HG03469 (cell line): ENCODE results near the gene POLE.
"Not testable (repeated sequence)": the region's sequence is repeated elsewhere in the genome, so short reads cannot be mapped to it uniquely, and the experiment has no call there.

ENCODE experiments used
- ATAC-seq: cut with Tn5 transposase; IDR thresholded peaks from one replicate; pipeline ENCODE4 v1.9.1; 2021; ENCODE audit warnings: mild to moderate bottlenecking, moderate library complexity, moderate number of reproducible peaks; ENCODE audit not compliant: unreplicated experiment

The POLE gene

DNA sequence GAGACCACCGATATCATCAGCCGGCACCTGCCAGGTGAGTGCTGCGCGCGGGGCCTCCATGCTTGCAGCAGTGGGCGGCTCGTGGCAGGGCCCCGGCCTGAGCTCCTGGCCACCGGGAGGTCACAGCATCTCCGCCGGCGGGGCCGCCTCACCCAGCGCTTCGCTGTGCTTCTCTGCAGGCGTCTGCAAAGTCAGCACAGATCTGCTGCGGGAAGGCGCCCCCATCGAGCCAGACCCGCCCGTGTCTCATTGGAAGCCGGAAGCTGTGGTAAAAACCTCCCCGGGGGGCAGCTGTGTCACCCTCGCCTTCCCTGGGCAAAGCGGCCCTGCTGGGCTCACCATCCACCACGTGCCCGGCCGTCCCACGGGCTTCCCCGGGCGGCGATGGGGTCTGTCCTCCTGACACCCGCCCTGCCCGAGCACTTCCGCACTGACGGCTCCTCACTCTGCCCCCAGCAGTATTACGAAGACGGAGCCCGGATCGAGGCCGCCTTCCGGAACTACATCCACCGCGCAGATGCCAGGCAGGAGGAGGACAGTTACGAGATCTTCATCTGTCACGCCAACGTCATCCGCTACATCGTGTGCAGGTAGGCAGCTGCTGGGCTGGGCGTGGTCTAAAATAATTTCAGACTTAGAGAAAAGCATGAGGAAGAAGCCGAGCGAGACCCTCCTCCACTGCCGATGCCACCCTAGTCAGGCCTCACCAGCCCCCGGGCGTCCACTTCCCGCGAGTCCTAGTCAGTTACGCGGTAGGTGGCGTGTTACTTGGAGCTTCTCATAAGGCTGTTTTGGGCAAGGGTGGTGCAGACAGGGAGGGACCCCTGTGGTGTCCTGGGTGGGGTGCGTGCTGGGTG lies 30.6 kb upstream of the POLE start:
- no peak for ATAC-seq

DNA sequence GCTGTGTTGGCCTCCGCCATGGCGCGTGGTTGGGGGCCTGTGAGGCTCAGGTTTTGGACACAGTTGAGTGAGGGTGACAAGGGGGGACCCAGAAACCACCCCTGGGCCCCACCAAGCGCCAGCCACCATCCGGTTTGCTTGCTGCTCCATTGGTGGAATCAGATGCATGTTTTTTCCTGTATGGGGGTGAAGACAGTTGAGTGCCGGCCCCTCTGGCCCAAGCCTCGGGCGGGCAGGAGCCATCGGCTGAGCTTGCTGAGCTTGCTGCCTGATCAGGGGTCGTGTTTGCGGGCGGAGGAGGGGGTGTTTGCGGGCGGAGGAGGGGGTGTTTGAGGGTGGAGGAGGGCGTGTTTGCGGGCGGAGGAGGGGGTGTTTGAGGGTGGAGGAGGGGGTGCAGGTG lies 29.9 kb upstream of the POLE start:
- no peak for ATAC-seq

DNA sequence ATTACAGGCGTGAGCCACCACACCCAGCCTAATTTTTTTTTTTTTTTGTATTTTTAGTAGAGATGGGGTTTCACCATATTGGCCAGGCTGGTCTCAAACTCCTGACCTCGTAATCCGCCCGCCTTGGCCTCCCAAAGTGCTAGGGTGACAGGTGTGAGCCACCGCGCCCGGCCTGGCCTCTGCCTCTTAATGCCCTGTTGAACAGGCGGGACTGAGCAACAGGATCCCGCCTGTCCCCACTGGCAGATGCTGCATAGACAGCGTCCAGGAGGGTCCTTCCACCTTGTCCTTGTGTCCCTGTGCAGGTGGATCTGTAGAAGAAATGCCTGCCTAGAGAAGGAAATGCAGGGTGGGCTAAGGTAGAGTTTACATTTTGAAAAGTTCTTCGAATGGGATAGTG lies 29.2 kb upstream of the POLE start:
- ATAC-seq = no peak

DNA sequence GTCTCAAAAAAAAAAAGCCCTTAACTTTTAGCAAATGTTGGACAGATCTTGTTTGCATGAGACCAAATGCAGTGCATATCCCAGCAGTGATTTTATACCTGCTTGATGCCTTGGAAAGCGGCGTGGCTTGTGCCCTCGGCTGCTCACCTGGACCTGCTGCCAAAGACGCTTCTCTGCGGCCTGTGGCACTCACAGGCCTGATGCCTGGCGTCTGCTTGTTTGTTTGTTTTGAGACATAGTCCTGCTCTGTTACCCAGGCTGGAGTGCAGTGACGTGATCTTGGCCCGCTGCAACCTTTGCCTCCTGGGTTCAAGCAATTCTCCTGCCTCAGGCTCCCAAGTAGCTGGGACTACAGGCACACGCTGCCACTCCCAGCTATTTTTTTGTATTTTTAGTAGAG lies 28.7 kb upstream of the POLE start:
- no peak for ATAC-seq

DNA sequence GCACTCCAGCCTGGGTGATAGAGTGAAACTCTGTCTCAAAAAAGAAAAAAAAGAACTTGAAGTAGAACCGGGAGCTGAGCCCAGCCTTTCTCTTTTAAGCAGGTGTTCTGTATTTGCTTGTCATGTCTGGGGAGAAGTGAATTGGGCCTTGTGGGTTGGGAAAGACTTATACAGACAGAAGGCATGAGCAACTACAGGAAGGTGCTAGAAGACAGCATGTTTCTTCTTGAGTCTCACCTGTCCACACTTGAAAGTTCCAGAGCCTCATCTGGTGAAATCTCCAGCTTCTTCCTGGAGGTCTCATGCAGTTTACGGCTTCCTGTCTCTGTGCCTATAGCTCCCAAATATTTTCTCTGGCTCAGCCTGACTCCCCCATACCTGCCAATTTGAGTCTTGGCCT lies 26.0 kb upstream of the POLE start:
- no peak for ATAC-seq

DNA sequence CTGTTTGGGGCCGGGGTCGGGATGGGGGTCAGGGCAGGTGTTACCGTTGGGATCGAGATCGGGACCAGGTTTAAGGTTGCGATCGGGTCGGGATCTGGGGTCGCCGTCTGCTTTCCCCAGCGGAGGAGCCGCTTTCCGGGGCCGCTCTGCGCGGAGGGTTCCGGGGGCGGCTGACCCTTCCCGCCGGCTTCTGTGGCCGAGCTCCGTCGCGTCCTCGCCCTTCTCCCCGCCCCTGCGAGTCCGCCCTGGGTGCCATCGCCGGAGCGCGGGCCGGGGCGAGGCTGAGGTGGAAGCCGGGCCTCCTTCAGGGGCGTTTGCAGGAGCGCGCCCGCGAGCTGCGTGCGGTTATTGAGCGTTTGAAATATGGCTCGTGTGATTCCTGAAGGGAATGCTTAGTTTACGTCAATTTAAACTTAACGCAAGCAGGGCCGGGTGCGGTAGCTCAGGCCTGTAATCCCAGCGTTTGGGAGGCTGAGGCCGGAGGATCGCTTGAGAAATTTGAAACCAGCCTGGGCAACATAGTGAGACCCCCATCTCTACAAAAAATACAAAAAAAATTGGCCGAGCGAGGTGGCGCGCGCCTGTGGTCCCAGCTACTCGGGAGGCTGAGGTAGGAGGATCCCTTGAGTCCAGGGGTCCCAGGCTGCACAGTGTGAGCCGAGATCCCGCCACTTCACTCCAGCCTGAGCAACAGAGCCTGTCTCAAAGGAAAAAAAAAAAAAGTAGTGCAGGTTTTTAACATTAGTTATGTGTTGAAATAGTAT lies 24.1 kb upstream of the POLE start:
- ATAC-seq = no peak

DNA sequence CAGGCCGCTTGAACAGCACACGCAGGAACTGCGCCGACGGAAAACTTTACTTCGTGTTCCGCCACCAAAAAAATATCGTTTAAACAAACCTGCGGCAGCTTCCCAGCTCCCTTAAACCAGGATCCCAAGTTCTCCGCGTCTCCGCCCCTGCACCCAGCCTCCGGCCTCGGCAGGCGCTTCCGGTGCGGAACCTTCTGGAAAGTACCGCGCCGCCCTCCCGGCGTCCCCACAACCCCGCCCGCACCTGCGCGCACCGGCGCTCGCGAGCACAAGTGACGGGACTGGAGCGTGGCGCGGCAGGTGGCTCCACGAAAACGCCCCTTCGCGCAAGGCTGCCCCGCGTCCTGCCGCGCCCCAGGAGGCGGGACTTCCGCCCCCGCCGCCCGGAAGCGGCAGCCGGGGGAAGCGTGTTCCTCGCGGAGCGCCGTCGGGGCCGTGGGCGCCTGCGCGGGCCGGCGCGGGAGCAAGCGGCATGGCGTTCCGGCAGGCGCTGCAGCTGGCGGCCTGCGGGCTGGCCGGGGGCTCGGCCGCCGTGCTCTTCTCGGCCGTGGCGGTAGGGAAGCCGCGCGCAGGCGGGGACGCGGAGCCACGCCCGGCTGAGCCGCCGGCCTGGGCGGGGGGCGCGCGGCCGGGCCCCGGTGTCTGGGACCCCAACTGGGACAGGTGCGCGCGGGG lies 23.4 kb upstream of the POLE start, which contains the start of gene PGAM5:
TSS of gene PGAM5 (plus strand) at position 438 of the 675 bp plus-strand sequence. CDS start at position 473, 35 bp downstream.
- ATAC-seq = peak; percentile 73

DNA sequence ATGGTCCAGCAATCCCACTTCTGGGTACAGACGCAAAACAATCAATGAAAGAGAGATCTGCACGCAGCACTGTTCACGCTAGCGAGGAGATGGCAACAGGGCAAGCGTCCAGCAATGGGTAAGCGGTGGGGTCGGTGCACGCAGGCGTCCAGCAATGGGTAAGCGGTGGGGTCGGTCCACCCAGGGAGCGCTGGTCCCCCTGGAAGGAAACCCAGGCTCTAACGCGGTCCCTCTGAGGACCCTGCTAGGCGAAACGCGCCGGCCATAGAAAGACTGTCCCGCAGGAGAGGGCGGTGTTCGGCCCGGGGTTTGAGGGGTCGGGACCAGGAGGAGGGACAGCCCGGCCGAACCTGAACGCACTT lies 22.9 kb upstream of the POLE start:
- peak; percentile 18 for ATAC-seq

DNA sequence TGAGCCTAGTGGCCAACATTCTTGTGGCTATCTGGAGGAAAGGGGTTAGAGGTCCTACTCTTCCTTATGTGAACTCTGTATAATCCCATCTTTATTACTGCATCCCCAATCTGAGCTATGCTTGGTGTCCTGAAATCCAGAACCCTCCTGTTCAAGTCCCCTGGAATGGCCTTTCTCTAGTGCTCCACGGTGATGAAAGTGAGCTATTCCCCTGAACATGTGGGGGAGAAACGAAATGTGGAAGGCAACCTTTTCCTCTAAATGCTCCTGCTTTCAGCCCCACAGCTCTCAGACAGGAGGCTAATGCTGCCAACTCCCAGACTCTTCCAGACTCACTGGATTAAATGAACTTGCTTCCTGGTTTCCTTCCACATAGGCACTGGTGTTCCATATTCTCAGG lies 21.0 kb upstream of the POLE start:
- no peak for ATAC-seq

DNA sequence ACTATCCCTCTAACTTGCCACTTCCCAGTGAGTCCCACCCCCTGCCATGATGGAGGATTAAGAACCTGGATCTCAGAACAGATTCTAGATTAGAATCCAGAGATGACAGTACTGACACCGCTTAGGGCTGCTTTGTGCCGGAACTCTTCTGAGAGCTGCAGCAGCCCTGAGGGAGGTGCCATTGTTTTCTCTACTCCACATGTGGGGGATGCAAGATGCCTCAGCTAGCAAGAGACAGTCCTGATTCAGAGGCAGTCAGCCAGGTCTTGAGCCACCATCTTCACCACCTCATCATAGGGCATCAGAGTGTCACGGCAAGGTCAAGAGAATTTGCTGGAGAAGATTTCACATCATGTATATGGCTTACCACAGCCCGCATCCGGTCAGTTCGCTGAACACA lies 20.1 kb upstream of the POLE start:
- no peak for ATAC-seq

DNA sequence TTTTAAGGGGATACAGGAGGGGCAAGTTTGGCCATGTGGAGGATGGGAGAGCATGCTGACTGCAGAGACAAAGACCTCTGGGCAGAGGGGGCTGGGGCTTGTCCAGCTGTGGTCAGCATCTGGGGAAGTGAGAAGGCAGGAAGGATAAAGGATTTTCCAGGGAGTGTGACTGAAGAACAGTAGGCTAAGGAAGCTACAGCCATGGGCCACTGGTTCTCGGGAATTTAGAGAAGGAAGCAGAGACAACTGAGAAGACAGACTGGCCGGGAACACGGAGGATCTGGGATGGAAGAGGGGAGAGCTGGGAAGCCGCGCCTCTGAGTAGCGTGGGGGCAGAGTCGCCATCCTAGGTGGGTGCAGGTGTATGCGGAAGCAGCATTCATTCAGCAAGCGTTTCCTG lies 16.5 kb upstream of the POLE start:
- no peak for ATAC-seq

DNA sequence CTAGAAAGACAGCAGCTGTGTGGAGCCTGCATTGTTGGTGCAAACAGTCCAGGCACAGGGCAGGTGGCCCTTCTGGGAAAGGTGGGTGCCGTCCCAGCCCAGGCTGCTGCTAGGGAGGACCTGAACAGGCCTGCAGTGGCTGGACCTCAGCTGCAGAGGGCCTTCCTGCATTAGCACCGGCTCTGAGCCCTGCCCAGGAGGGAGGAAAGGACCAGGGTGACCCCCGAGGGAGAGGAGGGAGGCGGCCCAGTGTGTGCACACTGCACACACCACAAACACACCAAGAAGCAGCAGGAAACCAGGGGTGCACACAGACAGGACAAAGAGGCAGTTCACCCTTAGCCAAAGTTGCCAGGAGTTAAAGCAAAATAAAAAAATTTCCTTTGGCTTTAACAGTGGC lies 15.5 kb upstream of the POLE start:
- ATAC-seq = no peak

DNA sequence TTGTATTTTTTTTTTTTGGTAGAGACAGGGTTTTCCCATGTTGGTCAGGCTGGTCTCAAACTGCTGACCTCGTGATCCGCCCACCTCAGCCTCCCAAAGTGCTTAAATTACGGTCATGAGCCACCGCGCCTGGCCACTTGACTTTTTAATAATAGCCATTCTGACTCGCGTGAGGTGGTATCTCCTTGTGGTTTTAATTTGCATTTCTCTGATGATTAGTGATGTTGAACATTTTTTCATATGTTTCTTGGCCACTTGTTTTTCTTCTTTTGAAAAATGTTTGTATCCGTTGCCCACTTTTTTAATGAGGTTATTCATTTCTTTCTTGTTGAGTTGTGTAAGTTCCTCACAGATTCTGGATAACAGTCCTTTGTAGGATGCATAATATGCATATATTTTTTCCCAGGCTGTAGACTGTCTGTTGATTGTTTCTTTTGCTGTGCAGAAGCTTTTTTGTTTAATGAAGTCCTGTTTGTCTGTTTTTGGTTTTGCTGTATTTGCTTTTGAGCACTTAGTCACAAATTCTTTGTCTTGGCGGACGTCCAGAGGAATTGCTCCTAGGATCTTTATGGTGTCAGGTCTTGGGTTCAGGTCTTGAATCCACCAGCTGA lies 13.2 kb upstream of the POLE start:
- ATAC-seq = no peak

DNA sequence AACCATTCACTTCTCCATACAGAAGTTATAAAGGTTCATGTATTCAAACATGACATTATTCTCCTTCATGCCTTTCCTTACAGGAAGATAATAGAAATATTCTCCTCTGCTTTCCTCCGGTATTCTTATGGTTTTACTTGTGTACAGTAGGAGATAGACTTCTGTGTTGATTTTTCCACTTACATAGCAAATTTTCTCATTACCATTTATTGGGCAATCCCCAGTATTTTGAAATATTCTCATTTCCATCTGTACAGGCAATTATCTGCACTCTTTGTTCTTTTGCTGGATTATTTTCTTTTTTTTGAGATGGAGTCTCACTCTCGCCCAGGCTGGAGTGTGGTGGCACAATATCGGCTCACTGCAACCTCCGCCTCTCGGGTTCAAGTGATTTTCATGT lies 11.2 kb upstream of the POLE start:
- no peak for ATAC-seq

DNA sequence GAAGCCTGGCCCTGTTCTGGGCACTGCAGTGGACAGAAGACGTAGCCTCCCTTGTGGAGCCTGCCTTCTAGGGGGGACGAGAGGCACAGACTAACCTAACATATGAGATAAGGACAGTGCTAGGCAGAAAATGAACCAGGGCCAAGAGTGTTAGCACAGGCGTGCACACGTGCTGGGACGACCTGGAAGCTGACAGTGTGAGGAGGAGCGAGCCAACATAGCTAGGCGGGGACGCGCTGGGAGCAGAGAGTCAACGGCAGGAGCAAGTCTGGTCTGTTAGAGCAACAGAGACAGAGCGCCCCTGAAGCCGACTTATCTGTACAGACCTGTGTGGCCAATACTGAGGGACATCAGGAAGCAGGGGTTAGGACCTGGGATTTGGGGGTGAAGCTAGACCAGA lies 8.3 kb upstream of the POLE start:
- no peak for ATAC-seq

DNA sequence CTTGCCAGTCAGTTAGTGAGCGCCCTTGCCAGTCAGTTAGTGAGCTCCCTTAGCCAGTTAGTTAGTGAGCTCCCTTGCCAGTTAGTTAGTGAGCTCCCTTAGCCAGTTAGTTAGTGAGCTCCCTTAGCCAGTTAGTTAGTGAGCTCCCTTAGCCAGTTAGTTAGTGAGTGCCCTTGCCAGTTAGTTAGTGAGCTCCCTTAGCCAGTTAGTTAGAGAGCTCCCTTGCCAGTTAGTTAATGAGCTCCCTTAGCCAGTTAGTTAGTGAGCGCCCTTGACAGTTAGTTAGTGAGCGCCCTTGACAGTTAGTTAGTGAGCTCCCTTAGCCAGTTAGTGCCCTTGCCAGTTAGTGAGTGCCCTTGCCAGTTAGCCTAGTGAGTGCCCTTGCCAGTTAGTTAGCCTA lies 7.7 kb upstream of the POLE start:
- not testable (repeated sequence) for ATAC-seq

DNA sequence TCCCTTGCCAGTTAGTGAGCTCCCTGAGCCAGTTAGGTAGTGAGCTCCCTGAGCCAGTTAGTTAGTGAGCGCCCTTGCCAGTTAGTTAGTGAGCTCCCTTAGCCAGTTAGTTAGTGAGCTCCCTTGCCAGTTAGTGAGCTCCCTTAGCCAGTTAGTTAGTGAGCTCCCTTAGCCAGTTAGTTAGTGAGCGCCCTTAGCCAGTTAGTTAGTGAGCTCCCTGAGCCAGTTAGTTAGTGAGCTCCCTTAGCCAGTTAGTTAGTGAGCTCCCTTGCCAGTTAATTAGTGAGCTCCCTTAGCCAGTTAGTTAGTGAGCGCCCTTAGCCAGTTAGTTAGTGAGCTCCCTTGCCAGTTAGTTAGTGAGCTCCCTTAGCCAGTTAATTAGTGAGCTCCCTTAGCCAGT lies 4.9 kb upstream of the POLE start:
- ATAC-seq = not testable (repeated sequence)

DNA sequence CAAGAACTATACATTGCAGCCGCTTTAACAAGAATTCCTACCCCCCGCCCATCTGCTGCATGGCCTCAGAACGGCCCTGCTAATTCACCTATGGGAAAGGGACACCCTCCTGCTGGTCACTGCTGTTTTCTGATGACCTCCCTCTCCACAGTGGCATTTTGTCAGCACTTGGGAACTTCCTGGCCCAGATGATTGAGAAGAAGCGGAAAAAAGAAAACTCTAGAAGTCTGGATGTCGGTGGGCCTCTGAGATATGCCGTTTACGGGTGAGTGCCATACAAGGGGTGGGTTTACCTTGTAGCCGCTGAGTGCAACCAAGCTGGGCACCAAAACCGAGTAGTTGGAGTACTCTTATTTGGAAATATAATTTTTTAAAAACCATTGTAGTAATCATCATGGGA lies 3.0 kb upstream of the POLE start:
- ATAC-seq = no peak

DNA sequence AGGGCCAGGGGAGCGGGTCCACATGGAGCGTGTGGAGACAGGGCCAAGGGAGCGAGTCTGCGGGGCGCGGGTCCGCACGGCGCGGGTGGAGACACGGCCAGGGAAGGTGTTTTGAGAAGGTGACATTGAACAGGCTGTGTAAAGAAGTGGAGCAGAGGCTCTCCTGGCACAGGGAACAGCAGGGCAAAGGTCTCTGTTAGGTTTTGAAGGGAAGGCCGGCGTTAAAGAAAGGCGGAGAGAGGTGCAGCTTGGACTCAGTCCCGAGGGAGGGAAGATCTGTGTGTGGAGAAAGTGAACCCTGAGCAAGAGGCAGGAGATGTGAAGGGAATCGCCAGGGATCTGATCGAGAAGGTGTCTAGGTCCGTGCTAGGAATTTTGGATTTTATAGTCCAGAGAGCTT lies 2.1 kb upstream of the POLE start:
- ATAC-seq = no peak

DNA sequence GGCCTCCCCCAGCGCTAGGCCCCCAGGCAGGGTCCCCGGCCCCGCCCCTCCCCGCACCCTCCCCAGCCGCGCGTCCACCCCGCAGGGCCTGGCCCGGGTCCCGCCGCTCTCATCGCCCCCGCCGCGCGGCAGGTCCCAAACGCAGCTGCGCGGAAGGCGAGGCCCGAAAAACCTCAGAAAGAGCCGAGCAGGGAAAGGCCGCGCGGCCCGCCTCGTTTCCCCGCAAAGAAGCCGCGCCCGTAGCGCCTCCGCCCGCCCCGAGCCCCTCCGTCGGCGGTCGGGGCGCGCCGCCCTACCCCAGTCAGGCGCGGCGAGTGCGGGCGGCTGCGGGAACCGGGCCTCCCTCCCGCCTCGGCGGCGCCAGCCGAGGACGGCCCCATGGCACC lies 324 bp downstream of the POLE start:
- no peak for ATAC-seq

DNA sequence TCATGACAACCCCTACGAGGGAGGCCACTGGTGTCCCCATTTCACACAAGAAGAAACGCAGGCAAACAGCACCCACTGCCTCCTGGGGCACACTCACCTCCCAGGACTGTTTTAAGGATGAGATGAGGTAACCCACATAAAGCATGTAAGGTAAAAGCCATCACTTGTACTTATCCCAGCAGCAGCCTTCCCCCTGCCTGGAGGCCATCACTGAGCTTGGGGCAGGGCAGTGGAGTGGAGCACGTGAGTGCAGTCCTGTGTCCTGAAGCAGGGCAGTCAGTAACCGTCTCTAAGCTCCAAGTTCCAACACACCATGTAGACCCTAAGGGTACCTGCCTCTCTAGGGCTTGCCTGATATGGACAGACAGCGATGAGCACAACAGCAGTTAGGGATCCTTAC lies 1.7 kb downstream of the POLE start:
- no peak for ATAC-seq
